Measurements from ENCODE around the gene UBE2E2. TPM values are rescaled to one million over a fixed set of nuclear protein-coding genes. Genes with fewer than 3 reads are reported as not detected.

Gene UBE2E2
- polyA plus RNA-seq, 1 donor from 2014 or later, result 19.8 TPM

- TF ChIP-seq TAF1 (IDR thresholded peaks at IDR 0.05; ENCODE audit: low read depth) (no peak), MXI1 (conservative IDR thresholded peaks at IDR 0.05; ENCODE audit: poor library complexity, severe bottlenecking) (no peak), POLR2AphosphoS5 (IDR thresholded peaks at IDR 0.05) (no peak), SMC3 (conservative IDR thresholded peaks at IDR 0.05; ENCODE audit: poor library complexity) (no peak), RAD21 (conservative IDR thresholded peaks at IDR 0.05) (no peak), EP300 (conservative IDR thresholded peaks at IDR 0.05; ENCODE audit: poor library complexity, severe bottlenecking) (no peak), EZH2 (IDR thresholded peaks at IDR 0.05; ENCODE audit: borderline replicate concordance, insufficient read depth, low read length, poor library complexity, severe bottlenecking) (no peak)
- TF ChIP-seq, protein P1, sequence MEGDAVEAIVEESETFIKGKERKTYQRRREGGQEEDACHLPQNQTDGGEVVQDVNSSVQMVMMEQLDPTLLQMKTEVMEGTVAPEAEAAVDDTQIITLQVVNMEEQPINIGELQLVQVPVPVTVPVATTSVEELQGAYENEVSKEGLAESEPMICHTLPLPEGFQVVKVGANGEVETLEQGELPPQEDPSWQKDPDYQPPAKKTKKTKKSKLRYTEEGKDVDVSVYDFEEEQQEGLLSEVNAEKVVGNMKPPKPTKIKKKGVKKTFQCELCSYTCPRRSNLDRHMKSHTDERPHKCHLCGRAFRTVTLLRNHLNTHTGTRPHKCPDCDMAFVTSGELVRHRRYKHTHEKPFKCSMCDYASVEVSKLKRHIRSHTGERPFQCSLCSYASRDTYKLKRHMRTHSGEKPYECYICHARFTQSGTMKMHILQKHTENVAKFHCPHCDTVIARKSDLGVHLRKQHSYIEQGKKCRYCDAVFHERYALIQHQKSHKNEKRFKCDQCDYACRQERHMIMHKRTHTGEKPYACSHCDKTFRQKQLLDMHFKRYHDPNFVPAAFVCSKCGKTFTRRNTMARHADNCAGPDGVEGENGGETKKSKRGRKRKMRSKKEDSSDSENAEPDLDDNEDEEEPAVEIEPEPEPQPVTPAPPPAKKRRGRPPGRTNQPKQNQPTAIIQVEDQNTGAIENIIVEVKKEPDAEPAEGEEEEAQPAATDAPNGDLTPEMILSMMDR (IDR thresholded peaks at IDR 0.05; ENCODE audit: poor library complexity, severe bottlenecking), result no peak
- TF ChIP-seq, protein P2, sequence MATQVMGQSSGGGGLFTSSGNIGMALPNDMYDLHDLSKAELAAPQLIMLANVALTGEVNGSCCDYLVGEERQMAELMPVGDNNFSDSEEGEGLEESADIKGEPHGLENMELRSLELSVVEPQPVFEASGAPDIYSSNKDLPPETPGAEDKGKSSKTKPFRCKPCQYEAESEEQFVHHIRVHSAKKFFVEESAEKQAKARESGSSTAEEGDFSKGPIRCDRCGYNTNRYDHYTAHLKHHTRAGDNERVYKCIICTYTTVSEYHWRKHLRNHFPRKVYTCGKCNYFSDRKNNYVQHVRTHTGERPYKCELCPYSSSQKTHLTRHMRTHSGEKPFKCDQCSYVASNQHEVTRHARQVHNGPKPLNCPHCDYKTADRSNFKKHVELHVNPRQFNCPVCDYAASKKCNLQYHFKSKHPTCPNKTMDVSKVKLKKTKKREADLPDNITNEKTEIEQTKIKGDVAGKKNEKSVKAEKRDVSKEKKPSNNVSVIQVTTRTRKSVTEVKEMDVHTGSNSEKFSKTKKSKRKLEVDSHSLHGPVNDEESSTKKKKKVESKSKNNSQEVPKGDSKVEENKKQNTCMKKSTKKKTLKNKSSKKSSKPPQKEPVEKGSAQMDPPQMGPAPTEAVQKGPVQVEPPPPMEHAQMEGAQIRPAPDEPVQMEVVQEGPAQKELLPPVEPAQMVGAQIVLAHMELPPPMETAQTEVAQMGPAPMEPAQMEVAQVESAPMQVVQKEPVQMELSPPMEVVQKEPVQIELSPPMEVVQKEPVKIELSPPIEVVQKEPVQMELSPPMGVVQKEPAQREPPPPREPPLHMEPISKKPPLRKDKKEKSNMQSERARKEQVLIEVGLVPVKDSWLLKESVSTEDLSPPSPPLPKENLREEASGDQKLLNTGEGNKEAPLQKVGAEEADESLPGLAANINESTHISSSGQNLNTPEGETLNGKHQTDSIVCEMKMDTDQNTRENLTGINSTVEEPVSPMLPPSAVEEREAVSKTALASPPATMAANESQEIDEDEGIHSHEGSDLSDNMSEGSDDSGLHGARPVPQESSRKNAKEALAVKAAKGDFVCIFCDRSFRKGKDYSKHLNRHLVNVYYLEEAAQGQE (IDR thresholded peaks at IDR 0.05; ENCODE audit: borderline replicate concordance), result no peak
- no peak overlapping the region for H3K9ac ChIP-seq (ENCODE audit: low read length)
- no peak overlapping the region for H3K27ac ChIP-seq (ENCODE audit: low read length)
- H3K9me3 ChIP-seq (ENCODE audit: low read length), result no peaks in the 10 kb centered on the region
- H3K79me2 ChIP-seq (replicated peaks; ENCODE audit: insufficient read depth, low read length), result no peaks in the 10 kb centered on the region
- H2AFZ ChIP-seq (ENCODE audit: low read depth, low read length), result no peak overlapping the region
- H3K4me3 ChIP-seq (ENCODE audit: low read length), result no peak overlapping the region
- no peaks in the 10 kb centered on the region for H3K36me3 ChIP-seq (ENCODE audit: insufficient read depth, low read length)
- H3F3A ChIP-seq (ENCODE audit: insufficient read depth, low read length, poor library complexity, severe bottlenecking), result no peaks in the 10 kb centered on the region
- no peaks in the 10 kb centered on the region for H3K9me2 ChIP-seq (ENCODE audit: insufficient read depth, low read length)
- no peaks in the 10 kb centered on the region for H3K27me3 ChIP-seq (ENCODE audit: insufficient read depth, low read depth, low read length)
- no peak overlapping the region for H3K4me2 ChIP-seq (ENCODE audit: low read length)
- no peaks in the 10 kb centered on the region for H4K20me1 ChIP-seq (ENCODE audit: insufficient read depth)
These were observed 29.7 kb downstream of the UBE2E2 start for GRCh38 chr3:23232854-23233253.

DNA sequence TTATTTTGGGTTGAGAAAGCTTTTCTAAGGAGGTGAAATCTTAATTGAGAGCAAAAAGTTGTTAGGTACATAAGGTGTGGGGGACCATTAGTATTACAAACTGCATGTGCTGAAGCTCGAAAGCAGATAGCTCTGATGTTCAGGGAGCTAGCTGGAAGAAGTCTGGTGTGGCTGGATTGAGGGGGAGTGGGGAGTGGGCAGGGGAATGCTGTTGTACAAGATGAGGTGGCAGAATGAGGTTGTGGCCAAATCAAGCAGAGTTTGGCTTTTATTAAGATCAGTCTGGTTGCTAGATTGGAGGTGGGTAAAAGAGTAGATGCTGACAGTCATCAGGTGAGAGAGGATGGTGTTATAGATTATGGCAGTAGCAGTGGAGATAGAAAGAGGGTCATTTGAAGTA is 32.1 kb downstream of the UBE2E2 start:
- Histone ChIP-seq H3K4me2 (ENCODE audit: low read length) (no peak overlapping the region), H3K27me3 (ENCODE audit: insufficient read depth, low read depth, low read length) (no peaks in the 10 kb centered on the region), H3K4me3 (ENCODE audit: low read length) (no peak overlapping the region), H3K9ac (ENCODE audit: low read length) (no peak overlapping the region), H3K36me3 (ENCODE audit: insufficient read depth, low read length) (no peaks in the 10 kb centered on the region), H2AFZ (ENCODE audit: low read depth, low read length) (no peak overlapping the region), H3K9me2 (ENCODE audit: insufficient read depth, low read length) (no peaks in the 10 kb centered on the region), H3F3A (ENCODE audit: insufficient read depth, low read length, poor library complexity, severe bottlenecking) (no peaks in the 10 kb centered on the region), H4K20me1 (ENCODE audit: insufficient read depth) (no peaks in the 10 kb centered on the region), H3K9me3 (ENCODE audit: low read length) (no peaks in the 10 kb centered on the region), H3K79me2 (replicated peaks; ENCODE audit: insufficient read depth, low read length) (no peaks in the 10 kb centered on the region), H3K27ac (ENCODE audit: low read length) (no peak overlapping the region)
- TF ChIP-seq TAF1 (IDR thresholded peaks at IDR 0.05; ENCODE audit: low read depth) (no peak), RAD21 (conservative IDR thresholded peaks at IDR 0.05) (no peak), EP300 (conservative IDR thresholded peaks at IDR 0.05; ENCODE audit: poor library complexity, severe bottlenecking) (no peak), EZH2 (IDR thresholded peaks at IDR 0.05; ENCODE audit: borderline replicate concordance, insufficient read depth, low read length, poor library complexity, severe bottlenecking) (no peak)
- TF ChIP-seq, protein P2 (IDR thresholded peaks at IDR 0.05; ENCODE audit: borderline replicate concordance), result no peak
- TF ChIP-seq, protein P1 (IDR thresholded peaks at IDR 0.05; ENCODE audit: poor library complexity, severe bottlenecking), result no peak
